GM21528 (cell line): ENCODE data around the gene VDAC1.
"Not testable (repeated sequence)": the region's sequence is repeated elsewhere in the genome, so short reads cannot be mapped to it uniquely, and the experiment has no call there.

Experiments used
- ATAC-seq: cut with Tn5 transposase; IDR thresholded peaks from one replicate; pipeline ENCODE4 v1.9.1; 2021; ENCODE audit warnings: mild to moderate bottlenecking, moderate library complexity; ENCODE audit not compliant: unreplicated experiment, low FRiP score

Gene VDAC1

GRCh38 chr5:134004626-134005416, at the start of gene VDAC1:
VDAC1 (minus strand) TSS chr5:134004975; CDS start chr5:133993012, 11,963 bp downstream.
- peak; percentile 82 for ATAC-seq

- ATAC-seq, result no peak
Measured at GRCh38 chr5:134053840-134054338, 49.1 kb upstream of the VDAC1 start.

- no peak for ATAC-seq
Measured at GRCh38 chr5:134053314-134053839, 48.6 kb upstream of the VDAC1 start.

- ATAC-seq, result no peak
Measured at GRCh38 chr5:134051305-134051704, 46.5 kb upstream of the VDAC1 start.

- no peak for ATAC-seq
Measured at GRCh38 chr5:134048864-134049263, 44.1 kb upstream of the VDAC1 start.

- no peak for ATAC-seq
Measured at GRCh38 chr5:134047687-134048056, 42.9 kb upstream of the VDAC1 start.

- ATAC-seq, result no peak
Measured at GRCh38 chr5:134046801-134047686, 42.3 kb upstream of the VDAC1 start.

GRCh38 chr5:134046330-134046729, 41.6 kb upstream of the VDAC1 start:
- ATAC-seq, result no peak

- ATAC-seq, result no peak
Measured at GRCh38 chr5:134043793-134044792, 39.3 kb upstream of the VDAC1 start.

- no peak for ATAC-seq
Measured at GRCh38 chr5:134041570-134042411, 37.0 kb upstream of the VDAC1 start.

GRCh38 chr5:134038138-134038537, 33.4 kb upstream of the VDAC1 start:
- no peak for ATAC-seq

GRCh38 chr5:134037160-134037559, 32.4 kb upstream of the VDAC1 start:
- ATAC-seq, result no peak

GRCh38 chr5:134034326-134034725, 29.6 kb upstream of the VDAC1 start:
- no peak for ATAC-seq

GRCh38 chr5:134030303-134030964, 25.7 kb upstream of the VDAC1 start:
- ATAC-seq, result not testable (repeated sequence)

GRCh38 chr5:134029156-134029555, 24.4 kb upstream of the VDAC1 start:
- ATAC-seq, result no peak

GRCh38 chr5:134028496-134028895, 23.7 kb upstream of the VDAC1 start:
- no peak for ATAC-seq

GRCh38 chr5:134027288-134027615, 22.5 kb upstream of the VDAC1 start:
- ATAC-seq, result no peak

- ATAC-seq, result no peak
Measured at GRCh38 chr5:134026521-134027287, 21.9 kb upstream of the VDAC1 start.
